ENCODE results near the gene ADAMTS7. TPM values are rescaled to one million over a fixed set of nuclear protein-coding genes. Genes with fewer than 3 reads are reported as not detected.

Gene ADAMTS7
- total RNA-seq, 1 donor from 2014 or later = 10.5 TPM

DNA sequence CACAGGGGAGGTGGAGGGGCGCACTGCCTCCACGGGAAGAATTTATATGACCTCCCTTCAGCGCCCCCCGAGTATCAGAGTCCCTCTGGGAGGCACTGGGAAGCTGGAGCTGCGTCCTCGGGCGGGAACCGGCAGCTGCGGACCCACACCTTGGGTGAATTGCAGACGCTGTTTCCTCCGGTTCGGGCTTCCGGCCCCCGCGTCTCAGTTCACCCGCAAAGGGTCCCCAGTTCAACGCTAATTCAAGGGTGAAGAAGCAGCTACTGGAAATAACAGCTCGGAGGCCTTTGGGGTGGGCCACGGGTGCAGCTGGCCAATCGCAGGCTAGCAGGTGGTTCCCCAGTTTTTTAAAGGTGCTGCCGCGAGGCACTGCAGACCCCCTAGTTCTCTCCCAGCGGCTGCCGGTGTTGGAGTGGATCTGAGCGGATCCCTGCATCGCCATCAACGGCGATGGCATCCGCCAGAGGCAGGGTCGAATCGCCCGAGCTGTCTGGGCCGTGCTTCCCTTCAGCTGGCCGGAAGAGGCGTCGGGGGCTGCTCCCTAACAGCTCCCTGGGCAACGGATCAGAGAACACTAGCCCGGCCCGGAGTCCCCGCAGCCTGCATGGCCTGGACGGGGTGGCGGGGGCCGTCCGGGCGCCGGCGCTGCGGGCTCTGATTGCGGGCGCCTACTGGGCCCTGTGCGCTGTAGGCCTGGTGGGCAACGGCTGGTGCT lies 19.4 kb upstream of the ADAMTS7 start:
- no peak overlapping the region for H3K4me3 ChIP-seq (ENCODE audit: low read depth, low read length)
- no peak for DNase-seq (ENCODE audit: low read depth)
- TF ChIP-seq CTCF (conservative IDR thresholded peaks at IDR 0.05; ENCODE audit: low read depth, low read length) = no peak

GRCh38 chr15:78828920-78829319 lies 17.7 kb upstream of the ADAMTS7 start:
- H3K4me3 ChIP-seq (ENCODE audit: low read depth, low read length) = no peak overlapping the region
- TF ChIP-seq CTCF (conservative IDR thresholded peaks at IDR 0.05; ENCODE audit: low read depth, low read length) = no peak
- no peak for DNase-seq (ENCODE audit: low read depth)

DNA sequence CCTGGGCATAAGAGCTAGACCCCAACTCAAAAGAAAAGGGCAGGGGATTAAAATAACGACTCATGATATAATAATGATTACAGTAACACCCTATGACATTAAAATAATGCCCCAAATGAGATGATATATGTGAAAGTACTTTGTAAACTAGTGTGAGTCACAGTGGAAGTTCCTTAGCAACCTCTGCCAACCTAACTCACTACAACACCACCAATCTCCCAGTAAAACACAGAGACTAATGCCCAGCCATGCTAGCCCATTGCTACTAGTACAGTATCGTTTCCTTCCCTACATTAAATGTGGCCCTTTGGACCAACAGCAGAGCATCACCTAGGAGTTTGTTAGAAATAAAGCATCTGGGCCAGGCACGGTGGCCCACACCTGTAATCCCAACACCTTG lies 11.2 kb upstream of the ADAMTS7 start:
- no peak for DNase-seq (ENCODE audit: low read depth)
- no peak for TF ChIP-seq CTCF (conservative IDR thresholded peaks at IDR 0.05; ENCODE audit: low read depth, low read length)
- no peak overlapping the region for H3K4me3 ChIP-seq (ENCODE audit: low read depth, low read length)

- H3K4me3 ChIP-seq (ENCODE audit: low read depth, low read length) = peak overlapping the region; percentile 49
- TF ChIP-seq CTCF (conservative IDR thresholded peaks at IDR 0.05; ENCODE audit: low read depth, low read length) = no peak
- DNase-seq (ENCODE audit: low read depth) = no peak
These were observed 540 bp upstream of the ADAMTS7 start for GRCh38 chr15:78811825-78812183.

- H3K4me3 ChIP-seq (ENCODE audit: low read depth, low read length) = peak overlapping the region; percentile 61
- no peak for DNase-seq (ENCODE audit: low read depth)
- TF ChIP-seq CTCF (conservative IDR thresholded peaks at IDR 0.05; ENCODE audit: low read depth, low read length) = no peak
These were observed 721 bp downstream of the ADAMTS7 start for GRCh38 chr15:78810362-78811123.

DNA sequence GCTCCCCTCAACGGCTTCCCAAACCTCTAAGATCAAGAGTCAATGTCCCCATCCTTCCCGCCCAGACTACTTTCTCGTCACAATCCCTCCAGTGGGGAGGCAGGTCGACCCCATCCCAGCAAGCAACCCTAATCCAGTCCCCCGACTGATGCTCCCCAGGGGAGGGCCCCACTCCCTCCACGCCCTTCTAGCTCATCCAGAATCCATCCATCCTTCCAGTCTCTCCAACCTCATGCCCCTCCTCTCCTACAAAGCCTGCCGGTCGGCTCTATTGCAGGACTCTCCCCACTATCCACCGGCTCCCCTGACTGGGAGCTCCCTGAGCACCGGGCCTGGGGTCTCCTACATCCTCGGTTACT lies 1.3 kb downstream of the ADAMTS7 start:
- no peak for TF ChIP-seq CTCF (conservative IDR thresholded peaks at IDR 0.05; ENCODE audit: low read depth, low read length)
- H3K4me3 ChIP-seq (ENCODE audit: low read depth, low read length) = peak overlapping the region; percentile 61
- no peak for DNase-seq (ENCODE audit: low read depth)

DNA sequence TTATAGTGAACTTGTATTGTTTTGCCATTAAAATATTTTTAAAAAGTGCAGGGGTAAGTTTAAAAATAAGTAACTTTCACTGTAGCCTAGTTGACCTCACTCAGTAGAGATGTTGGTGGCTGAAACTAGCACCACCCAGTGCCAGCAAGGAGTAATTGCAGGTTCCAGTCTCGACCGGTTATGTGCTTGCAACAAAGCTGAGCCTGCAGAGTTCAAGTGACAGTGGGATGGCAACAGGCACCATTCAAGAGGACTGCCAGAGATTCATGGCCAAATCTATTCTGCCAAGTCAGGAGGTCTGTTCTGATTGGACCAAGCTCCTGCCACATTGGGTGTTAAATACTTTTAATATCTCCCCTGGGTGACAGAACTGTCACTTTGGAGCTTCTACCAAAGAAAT lies 2.7 kb downstream of the ADAMTS7 start:
- TF ChIP-seq CTCF (conservative IDR thresholded peaks at IDR 0.05; ENCODE audit: low read depth, low read length) = peak; percentile 69
- no peak overlapping the region for H3K4me3 ChIP-seq (ENCODE audit: low read depth, low read length)
- DNase-seq (ENCODE audit: low read depth) = no peak
